NCI-H2107 treated with DMSO at 0.1 percent for 48 hours (cell line): Measurements from ENCODE around the gene TIAL1.
"Not testable (repeated sequence)": the region's sequence is repeated elsewhere in the genome, so short reads cannot be mapped to it uniquely, and the experiment has no call there.

Source experiments
- DNase-seq: peaks from one replicate; lab custom pipeline; 2025; ENCODE audit not compliant: unreplicated experiment; lab: John Stamatoyannopoulos, UW

Gene TIAL1, protein sequence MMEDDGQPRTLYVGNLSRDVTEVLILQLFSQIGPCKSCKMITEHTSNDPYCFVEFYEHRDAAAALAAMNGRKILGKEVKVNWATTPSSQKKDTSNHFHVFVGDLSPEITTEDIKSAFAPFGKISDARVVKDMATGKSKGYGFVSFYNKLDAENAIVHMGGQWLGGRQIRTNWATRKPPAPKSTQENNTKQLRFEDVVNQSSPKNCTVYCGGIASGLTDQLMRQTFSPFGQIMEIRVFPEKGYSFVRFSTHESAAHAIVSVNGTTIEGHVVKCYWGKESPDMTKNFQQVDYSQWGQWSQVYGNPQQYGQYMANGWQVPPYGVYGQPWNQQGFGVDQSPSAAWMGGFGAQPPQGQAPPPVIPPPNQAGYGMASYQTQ

DNA sequence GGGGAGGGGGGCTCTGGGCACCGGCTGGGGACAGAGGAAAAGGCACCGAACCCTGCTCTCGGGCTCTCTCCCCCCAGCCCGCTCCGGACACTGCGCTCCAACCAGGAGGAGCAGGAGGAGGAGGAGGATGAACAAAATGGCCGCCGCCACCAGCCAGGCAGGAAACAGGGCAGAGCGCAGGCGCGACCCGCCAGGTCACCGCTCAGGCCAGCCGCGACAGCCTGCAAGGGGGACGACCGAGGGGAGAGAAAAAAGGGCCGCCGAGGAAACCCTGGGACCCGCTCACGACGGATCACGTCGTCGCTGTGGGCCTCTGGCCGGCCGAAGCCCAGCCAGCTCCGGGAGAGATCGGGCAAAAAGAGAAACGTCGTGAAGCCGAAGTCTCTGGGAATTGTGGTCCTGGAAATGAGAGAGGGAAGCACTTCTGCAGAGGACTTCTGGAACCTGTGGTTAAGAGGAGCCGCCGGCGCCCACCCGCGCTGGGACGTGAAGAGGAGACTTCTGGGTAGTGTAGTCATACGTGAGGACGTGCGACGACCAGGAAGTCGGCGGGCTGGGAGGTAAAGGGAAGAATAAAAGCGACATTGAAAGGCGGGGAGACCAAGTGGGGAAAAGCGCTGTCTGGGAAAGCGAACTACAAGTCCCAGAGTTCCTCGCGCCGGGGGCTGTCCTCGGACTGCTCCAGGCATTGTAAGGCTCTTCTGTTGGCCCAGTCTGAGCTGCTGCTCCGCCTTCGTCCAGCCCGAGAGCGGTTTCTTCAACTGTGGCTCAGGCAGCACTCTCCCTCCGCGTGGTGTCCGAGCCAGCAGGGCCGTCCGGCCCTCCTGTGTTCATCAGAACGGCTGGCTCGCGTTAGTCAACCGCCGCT, at the start of gene TIAL1:
TIAL1 (minus strand) TSS at position 428 of the 868 bp plus-strand sequence. CDS start 499 bp downstream, outside the sequence.
- DNase-seq = peak; percentile 94

DNA sequence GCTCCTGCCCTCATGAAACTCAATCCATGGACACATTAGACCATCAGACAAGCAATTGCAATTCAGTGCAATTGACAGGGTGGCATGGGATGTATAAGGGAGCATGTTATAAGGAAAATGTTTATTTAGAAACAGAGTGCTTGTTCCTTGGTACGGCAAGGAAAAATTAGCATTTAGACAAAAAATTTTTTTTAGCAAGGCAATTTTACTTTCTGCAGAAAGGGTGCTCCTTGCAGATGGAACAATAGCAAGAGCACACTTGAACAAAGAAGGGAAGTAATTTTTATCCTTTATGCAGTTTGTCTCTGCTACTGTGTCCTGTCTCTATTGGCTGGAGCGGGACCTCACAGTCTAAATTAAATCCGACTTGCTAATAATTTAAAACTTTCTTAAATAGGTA, 48.2 kb upstream of the TIAL1 start:
- DNase-seq = no peak

DNA sequence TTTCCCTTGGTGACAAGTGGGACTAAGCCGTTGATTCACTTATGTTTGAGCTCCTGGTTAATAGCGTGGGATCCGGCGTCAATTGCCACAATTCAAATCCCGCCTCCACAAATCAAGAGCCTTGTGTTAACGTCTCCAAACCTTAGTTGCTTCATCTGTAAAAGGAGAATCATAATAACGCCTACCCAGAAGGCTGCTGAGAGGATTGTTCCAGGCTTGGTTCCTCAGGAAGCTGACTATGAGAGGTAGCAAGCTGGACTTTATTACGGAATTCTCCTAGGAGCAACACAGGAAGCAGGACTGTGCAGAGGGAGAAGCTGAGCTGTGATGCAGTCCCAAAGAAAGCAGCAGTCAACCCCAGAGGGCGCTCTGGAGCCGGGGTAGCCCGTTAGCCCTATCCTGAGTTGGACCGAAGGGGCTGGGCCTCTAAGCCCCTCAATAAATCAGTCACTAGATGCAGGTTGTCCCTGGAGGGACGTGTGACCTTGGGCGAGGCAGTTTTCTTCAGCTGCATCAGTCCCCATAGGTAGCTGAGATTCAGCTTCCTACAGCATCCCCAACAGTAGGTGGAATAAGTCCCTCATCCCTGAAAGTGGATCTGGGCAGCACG, 47.5 kb upstream of the TIAL1 start:
- DNase-seq = no peak

DNA sequence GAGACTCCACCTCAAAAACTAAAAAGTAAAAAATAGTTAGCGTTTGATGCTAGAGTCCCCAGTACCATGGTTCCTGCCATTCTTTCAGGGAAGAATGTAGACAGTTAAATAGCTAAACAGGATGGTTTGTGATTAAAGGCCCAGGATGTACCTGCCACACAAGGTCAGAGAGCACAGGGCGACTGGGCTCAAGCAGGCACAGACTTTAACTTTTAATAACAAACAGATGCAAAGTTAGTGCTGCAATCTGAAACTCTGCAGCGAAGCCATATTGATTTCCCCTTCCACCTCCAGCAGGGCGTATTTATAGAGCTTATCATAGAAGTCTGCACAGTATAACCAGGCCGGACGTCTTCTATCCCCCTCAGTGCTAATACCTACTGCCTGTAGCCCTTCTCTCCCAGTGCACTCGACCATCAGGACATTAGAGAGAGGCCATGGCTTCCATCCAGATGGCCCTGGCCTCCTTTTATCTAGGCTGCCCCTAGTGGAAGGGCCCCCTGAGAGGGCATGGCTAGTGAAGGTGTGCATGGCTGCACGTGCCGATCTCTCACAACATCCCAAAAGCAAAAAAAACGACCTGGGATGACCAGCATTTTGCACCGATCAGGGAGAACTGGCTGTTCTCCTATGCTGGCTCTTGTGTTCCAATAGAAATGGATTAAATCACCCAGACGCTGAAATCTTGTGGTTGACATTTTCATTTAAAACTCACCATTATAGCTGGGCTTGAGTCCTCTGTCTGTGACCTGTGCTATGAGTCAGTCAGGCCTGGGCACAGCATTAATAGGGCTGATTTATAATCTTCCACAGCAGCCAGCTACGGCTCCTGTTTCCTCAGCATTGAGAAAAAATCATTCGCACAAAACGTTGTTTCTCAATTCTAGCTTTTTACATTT, 46.8 kb upstream of the TIAL1 start:
- DNase-seq = no peak

DNA sequence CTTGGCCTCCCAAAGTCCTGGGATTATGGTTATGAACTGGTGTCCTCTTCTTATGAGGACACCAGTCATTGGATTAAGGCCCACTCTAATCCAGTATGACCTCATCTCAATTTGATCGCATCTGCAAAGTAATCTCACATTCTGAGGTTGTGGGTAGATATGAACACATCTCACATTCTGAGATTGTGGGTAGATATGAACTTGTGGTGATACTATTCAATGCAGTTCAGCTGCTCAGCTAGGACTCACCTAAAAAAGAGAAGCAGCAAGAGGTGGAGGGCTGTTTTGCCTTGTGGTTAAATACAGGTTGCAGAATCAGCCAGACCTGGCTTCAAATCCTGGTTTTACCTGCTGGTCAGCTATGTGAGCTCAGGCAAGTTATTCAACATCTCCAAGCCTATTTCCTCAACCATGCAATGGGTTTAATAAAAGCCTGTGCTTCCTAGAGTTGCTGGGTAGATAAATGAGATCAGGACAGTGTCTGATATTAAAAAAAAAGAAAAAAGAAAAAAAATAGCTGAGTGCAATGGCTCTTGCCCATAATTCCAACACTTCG, 45.9 kb upstream of the TIAL1 start:
- no peak for DNase-seq

DNA sequence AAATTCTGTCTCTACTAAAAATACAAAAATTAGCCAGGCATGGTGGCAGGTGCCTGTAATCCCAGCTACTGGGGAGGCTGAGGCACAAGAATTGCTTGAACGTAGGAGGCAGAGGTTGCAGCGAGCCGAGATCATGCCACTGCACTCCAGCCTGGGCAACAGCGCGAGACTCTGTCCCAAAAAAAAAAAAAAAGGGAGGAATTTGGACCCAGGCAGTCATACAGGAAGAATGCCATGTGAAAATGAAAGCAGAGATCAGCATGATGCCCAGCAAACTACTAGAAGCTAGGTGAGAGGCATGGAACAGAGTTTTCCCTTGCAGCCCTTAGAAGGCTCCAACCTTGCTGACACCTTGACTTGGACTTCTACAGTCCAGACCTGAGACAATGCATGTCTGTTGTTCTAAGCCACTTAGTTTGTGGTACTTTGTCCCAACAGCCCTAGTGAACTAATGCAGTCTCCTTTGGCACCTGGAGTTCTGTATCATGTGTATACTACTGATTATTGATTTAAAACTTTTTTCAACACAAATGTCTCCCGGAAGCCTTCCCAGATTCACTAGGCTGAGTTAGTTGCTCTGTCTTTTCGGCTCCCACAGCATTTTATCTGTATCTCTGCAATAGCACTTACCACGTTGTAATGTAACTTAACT, 44.2 kb upstream of the TIAL1 start:
- DNase-seq = no peak

DNA sequence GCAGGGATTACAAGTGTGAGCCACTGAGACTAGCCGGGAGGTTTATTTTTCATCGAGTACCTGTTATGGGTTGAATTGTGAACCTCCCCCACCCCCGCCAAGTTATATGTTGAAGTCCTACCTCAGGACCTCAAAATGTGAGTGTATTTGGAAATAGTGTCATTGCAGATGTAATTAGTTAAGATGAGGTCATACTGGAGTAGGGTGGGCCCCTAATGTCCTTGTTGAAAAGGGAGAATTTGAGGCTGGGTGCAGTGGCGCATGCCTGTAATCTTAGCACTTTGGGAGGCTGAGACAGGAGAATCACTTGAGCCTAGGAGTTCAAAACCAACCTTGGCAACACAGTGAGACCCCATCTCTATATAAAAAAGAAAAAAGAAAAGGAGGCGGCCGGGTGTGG, 43.6 kb upstream of the TIAL1 start:
- DNase-seq = no peak

DNA sequence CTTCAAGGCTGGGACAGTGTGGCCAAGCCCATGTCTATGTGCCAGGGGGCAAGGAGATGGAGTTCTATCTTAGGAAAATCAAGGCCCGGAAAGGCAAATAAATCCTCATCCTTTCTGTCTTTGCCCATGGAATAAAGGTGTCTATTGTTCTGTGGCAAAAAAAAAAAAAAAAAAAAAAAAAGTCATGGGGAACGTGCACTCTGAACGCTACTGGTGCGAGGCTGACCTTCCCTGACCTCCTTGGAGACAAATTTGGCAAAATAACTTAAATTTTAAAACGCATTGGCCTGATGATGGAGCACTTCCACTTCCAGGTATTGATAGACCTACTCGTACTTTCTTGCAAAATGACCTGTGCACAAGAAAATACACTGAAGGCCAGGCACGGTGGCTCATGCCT, 42.2 kb upstream of the TIAL1 start:
- DNase-seq = no peak

DNA sequence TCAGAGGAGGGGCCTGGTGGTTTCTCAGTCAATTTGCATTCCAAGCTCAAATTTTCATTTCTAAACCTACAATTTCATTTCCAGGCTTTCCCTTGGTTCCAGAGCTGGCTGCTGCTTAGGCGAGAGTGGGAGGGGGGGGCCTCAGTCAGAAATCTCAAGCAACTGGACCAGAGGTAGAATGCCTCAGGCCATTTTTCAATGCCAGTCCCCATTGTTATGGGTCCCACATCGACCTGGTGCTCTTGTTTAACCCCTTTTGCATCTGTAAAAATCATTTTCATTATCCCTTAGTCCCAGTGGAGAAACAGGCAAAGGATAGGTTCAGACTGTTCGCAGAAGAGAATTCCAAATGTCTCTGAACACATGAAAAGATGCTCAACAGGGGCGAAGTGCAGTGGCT, 40.9 kb upstream of the TIAL1 start:
- DNase-seq = no peak

DNA sequence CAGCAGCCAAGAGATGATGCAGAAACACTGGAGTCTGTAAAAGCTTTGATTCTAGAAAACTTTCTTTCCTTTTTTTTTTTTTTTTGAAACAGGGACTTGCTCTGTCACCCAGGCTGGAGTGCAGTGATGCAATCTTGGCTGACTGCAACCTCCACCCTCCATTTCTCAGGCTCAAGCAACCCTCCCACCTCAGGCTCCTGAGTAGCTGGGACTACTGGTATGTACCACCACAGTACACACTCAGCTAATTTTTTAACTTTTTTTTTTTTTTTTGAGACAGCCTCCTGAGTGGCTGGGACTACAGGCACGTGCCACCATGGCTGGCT, 37.4 kb upstream of the TIAL1 start:
- no peak for DNase-seq

DNA sequence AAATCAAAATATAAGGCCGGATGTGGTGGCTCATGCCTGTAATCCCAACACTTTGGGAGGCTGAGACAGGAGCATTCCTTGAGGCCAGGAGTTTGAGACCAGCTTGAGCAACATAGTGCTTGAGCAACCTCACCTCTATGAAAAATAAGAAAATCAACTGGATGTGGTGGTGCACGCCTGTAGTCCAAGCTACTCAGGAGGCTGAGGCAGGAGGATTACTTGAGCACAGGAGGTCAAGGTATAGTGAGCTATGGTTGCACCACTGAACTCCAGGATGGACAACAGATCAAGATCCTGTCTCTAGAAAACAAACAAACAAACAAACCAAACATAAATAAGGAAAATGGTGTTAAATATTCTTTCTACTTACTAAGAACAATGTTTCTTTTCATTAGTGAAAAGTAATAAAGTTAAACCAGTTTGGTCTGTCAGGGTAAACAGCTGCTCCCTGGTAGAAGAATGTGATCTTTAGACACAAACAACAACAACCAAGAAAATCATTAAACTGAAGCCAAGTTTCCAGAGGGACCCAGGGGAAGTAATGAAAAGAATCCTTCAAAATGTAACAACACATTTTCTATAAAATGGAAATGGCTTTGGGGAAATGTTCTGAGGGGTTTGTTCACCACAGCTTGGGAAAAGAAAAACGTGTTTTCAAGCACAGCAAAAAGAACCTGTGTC, 36.9 kb upstream of the TIAL1 start:
- DNase-seq = no peak

DNA sequence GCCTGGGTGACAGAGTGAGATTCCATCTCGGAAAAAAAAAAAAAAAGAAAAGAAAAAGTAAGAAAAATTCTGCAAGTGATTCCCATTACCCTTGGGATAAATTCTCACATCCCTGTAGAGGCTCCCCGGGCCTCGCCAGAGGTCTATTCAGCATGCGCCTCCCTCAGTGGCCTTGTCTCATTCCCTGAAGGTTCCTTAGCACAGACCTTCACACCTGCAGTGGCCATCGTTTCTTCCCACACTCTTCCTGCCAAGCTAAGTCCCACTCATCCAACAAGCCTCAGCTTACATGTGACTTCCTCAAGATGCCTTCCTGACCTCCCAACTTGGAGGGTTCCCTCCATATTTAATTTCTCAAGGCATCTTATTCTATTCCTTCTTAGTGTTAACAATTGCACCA, 33.5 kb upstream of the TIAL1 start:
- no peak for DNase-seq

DNA sequence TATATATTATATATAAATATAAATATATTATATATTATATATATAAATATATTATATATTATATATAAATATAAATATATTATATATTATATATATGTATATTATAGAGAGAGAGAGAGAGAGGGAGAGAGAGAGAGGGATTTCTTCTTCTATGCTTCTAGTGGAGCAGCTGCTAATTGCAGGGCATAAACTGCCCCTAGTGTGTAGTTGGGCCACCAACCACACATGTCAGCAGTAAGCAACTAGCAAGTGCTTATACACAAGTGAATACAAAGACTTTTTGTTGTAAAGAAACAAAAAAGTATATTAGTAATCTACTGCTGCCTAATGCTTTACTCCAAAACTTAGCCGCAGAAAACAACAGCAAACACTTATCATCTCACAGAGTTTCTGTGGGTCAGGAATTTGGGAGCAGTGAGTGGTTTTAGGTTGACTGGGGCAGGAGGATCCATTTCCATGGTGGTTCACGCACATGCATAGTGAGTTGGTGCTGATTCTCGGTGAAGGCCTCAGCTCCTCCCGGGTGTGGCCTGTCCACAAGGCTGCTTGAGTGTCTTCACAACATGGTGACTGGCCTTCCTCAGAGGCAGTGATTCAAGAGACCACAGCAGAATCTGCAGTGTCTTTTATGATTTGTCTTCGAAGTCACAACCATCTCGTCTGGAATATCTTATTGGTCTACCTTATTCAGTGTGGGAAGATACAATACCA, 29.0 kb upstream of the TIAL1 start:
- DNase-seq = no peak

DNA sequence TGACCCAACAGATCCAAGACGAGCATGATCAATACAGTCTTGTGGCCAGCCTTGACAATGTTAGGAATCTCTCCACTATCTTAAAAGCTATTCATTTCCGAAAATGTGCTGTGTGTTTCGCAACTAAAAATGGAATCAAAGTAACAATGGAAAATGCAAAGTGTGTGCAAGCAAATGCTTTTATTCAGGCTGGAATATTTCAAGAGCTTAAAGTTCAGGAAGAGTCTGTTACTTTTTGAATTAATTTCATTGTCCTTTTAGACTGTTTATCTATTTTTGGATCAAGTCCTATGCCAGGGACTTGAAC, 24.3 kb upstream of the TIAL1 start:
- no peak for DNase-seq

DNA sequence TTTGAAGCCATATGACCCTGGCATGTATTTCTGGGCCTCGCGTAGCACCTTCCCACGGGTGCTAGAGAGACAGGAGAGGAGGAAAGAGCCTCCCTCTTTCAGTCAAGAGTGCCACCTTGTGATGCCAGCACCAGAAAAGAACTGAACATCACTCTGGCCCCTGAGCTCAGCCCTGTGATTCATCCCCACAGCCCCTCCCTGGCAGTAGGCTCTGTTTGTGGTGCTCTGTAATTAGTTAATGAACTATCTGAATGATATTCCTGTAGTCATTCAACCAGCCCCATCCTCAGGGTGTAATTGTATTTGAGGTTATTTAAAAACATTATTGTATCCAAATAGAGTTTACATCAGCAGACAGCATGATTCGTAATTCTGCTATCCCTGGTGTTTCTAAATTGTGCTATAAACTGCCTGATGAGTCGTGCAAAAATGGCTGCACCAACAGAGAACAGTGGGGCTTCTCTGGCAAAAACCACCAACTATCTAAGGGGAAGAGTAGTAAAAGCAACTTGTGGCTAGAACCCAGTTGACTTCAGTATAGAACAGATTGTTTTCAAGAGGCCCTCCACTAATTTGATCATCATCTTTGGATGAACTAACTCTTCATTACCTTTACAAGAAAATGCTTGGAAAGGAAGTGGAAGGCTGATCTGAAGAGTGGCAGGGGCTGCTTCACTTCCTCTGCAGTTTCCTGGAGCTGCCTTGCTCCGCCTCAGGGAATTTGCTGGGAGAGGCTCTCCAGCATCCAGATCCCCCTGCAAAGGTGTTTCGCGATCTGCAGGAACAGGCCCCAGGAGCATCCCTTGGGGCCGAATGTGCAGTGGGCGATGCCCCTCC, 23.7 kb upstream of the TIAL1 start:
- no peak for DNase-seq

DNA sequence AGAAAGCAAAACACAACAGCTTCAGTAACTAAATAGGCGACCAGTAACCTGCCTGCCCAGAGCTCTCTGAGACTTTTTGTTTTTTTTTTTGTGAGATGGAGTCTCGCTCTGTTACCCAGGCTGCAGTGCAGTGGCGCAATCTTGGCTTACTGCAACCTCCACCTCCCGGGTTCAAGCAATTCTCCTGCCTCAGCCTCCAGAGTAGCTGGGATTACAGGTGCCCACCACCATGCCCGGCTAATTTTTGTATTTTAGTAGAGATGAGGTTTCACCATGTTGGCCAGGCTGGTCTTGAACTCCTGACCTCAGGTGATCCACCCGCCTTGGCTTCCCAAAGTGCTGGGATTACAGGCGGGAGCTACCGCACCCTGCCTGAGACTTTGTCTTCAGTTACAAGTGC, 23.0 kb upstream of the TIAL1 start:
- DNase-seq = not testable (repeated sequence)

DNA sequence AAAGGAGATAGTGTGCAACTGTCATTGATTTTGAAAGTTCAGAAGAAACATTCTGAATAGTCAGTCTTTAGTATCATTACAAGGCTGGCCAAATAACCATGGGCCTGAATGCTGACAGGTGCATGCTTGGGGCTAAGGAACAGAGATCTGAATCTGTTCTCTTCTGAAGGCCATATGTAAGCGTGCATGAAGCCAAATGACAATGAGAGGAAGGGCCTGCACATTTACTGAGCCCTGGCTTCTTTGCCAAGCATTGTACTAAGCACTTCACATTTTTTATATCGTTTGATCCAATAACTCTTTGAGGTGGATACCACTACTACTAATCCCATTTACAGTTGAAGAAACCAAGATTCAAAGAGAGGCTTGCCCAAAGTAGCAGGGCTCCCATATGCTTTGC, 22.5 kb upstream of the TIAL1 start:
- DNase-seq = no peak

DNA sequence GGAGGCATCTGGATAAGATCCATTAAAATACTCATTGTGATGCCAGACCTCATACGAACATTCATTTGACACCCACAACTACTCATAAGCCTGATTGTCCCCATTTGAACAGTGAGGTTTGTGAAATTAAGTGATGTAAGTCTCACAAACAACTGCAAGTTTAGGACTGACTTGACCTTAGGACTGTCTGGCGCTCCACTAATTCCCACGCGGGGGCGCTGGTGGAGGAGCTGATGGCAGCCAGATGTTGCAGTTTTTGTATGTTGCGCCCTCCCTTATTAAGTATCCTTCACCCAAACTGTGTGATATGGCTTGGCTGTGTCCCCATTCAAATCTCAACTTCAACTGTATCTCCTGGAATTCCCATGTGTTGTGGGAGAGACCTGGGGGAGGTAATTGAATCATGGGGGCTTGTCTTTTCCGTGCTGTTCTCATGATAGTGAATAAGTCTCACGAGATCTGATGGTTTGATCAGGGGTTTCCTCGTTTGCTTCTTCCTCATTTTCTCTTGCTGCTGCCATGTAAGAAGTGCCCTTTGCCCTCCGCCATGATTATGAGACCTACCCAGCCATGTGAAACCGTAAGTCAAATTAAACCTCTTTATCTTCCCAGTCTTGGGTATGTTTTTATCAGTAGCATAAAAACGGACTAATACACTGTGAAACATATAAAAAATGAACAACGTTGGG, 20.3 kb upstream of the TIAL1 start:
- no peak for DNase-seq
